Esophagus muscularis mucosa (tissue), 3 donors: ENCODE results near the gene HS3ST5.

ENCODE experiments used
- POLR2AphosphoS5 ChIP-seq, 2 donors: sonication (generic); formaldehyde crosslinking; IDR thresholded peaks; one replicate each; pipeline ENCODE4 v1.6.1; 2017; ENCODE audit warnings: antibody characterized with exemption in 2 of 2
- TF ChIP-seq, protein P1 (sequence below), 3 experiments: fragments of 200-600 bp in 2 of 3; fragments of 450-650 bp in 1 of 3; sonication (generic) in 2 of 3; IDR thresholded peaks; one replicate each; pipeline ENCODE4 v1.5.1; 2017 to 2019; ENCODE audit warnings: antibody characterized with exemption in 3 of 3, mild to moderate bottlenecking in 2 of 3, moderate library complexity in 1 of 3

GRCh38 chr6:114292431-114292830, 50.4 kb downstream of the HS3ST5 start:
- TF ChIP-seq, protein P1, sequence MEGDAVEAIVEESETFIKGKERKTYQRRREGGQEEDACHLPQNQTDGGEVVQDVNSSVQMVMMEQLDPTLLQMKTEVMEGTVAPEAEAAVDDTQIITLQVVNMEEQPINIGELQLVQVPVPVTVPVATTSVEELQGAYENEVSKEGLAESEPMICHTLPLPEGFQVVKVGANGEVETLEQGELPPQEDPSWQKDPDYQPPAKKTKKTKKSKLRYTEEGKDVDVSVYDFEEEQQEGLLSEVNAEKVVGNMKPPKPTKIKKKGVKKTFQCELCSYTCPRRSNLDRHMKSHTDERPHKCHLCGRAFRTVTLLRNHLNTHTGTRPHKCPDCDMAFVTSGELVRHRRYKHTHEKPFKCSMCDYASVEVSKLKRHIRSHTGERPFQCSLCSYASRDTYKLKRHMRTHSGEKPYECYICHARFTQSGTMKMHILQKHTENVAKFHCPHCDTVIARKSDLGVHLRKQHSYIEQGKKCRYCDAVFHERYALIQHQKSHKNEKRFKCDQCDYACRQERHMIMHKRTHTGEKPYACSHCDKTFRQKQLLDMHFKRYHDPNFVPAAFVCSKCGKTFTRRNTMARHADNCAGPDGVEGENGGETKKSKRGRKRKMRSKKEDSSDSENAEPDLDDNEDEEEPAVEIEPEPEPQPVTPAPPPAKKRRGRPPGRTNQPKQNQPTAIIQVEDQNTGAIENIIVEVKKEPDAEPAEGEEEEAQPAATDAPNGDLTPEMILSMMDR (IDR thresholded peaks at IDR 0.05), result no peak
- no peak for TF ChIP-seq POLR2AphosphoS5 (IDR thresholded peaks at IDR 0.05)
